ENCODE data around the gene RBP5.

Gene RBP5

GRCh38 chr12:7092229-7092985 is 36.3 kb downstream of the RBP5 start, which contains the start of gene C1R:
Gene C1R, minus strand, starts transcription at chr12:7092445. Its CDS starts 57 bp downstream, at chr12:7092388.
- no peak for TF ChIP-seq FOXM1 (IDR thresholded peaks at IDR 0.05; ENCODE audit: borderline replicate concordance, low read depth)
- peak; percentile 87 for TF ChIP-seq RAD21 (IDR thresholded peaks at IDR 0.05; ENCODE audit: low read depth)
- TF ChIP-seq, protein P1, sequence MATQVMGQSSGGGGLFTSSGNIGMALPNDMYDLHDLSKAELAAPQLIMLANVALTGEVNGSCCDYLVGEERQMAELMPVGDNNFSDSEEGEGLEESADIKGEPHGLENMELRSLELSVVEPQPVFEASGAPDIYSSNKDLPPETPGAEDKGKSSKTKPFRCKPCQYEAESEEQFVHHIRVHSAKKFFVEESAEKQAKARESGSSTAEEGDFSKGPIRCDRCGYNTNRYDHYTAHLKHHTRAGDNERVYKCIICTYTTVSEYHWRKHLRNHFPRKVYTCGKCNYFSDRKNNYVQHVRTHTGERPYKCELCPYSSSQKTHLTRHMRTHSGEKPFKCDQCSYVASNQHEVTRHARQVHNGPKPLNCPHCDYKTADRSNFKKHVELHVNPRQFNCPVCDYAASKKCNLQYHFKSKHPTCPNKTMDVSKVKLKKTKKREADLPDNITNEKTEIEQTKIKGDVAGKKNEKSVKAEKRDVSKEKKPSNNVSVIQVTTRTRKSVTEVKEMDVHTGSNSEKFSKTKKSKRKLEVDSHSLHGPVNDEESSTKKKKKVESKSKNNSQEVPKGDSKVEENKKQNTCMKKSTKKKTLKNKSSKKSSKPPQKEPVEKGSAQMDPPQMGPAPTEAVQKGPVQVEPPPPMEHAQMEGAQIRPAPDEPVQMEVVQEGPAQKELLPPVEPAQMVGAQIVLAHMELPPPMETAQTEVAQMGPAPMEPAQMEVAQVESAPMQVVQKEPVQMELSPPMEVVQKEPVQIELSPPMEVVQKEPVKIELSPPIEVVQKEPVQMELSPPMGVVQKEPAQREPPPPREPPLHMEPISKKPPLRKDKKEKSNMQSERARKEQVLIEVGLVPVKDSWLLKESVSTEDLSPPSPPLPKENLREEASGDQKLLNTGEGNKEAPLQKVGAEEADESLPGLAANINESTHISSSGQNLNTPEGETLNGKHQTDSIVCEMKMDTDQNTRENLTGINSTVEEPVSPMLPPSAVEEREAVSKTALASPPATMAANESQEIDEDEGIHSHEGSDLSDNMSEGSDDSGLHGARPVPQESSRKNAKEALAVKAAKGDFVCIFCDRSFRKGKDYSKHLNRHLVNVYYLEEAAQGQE (IDR thresholded peaks at IDR 0.05; ENCODE audit: low read depth), result no peak

DNA sequence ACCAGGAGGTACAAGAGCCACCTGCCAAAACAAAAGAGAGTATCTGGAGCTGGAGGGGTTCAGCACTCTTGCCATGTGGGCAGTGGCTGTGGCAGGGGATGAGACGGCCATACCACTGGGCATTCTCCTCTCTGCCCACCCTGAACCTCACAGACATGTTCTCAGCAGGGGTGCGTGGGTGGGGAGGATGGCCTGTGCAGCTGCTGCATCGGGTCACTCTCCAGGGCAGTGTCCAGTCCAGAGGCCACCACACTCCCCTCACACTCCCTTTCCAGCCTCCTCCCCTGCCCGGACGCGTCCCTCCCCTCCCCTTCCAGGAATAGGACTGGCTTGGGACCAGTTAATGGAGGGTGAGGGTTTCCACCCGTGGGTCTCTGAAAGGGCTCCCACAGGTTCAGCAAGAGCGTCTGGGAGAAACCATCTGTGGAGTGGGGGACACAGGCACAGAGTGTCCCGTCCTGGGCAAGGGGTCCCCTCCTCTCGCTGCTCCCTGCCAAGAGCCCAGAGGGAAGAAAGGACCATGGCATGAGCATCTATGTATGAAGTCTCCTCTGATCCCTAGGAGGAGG is 36.9 kb downstream of the RBP5 start:
- no peak for TF ChIP-seq NFIC (IDR thresholded peaks at IDR 0.05)
- TF ChIP-seq TCF12 (IDR thresholded peaks at IDR 0.05; ENCODE audit: low read depth), result no peak
- TF ChIP-seq, protein P2, sequence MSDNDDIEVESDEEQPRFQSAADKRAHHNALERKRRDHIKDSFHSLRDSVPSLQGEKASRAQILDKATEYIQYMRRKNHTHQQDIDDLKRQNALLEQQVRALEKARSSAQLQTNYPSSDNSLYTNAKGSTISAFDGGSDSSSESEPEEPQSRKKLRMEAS (IDR thresholded peaks at IDR 0.05), result no peak
- TF ChIP-seq EGR1 (IDR thresholded peaks at IDR 0.05), result no peak
- TF ChIP-seq TEAD4 (IDR thresholded peaks at IDR 0.05), result no peak
- no peak for TF ChIP-seq CREB1 (IDR thresholded peaks at IDR 0.05; ENCODE audit: low read depth)

DNA sequence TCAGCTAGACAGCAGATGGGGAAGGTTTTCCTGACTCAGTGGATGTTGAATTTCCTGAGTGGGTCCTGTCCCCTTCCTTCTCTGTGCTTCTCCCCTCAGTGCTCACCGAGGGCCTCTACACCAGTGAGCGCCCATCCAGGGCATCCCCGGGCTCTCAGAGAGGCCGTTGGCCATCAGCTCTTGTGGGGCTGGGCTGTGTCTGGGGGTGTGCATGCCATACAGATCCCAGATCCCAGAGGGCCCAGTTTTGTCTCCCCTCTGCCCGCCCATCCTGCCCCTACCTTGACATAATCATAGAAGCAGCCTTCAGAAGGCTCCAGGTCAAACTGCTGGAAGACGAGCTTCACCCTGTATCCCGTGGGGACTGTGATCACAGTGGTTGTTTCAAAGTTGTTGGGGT is 37.5 kb downstream of the RBP5 start:
- TF ChIP-seq, protein P3, sequence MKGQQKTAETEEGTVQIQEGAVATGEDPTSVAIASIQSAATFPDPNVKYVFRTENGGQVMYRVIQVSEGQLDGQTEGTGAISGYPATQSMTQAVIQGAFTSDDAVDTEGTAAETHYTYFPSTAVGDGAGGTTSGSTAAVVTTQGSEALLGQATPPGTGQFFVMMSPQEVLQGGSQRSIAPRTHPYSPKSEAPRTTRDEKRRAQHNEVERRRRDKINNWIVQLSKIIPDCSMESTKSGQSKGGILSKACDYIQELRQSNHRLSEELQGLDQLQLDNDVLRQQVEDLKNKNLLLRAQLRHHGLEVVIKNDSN (IDR thresholded peaks at IDR 0.05), result no peak
- TF ChIP-seq TEAD4 (IDR thresholded peaks at IDR 0.05) (no peak), FOXM1 (IDR thresholded peaks at IDR 0.05; ENCODE audit: borderline replicate concordance, low read depth) (no peak), YY1 (IDR thresholded peaks at IDR 0.05; ENCODE audit: low read depth) (no peak), CEBPB (IDR thresholded peaks at IDR 0.05) (no peak), ZBTB7A (IDR thresholded peaks at IDR 0.05; ENCODE audit: low read depth) (no peak), EP300 (IDR thresholded peaks at IDR 0.05; ENCODE audit: borderline replicate concordance) (no peak), RAD21 (IDR thresholded peaks at IDR 0.05; ENCODE audit: low read depth) (no peak), TAF1 (IDR thresholded peaks at IDR 0.05; ENCODE audit: low read depth) (no peak)
- TF ChIP-seq, protein P1 (IDR thresholded peaks at IDR 0.05; ENCODE audit: low read depth), result no peak
- TF ChIP-seq, protein P2 (IDR thresholded peaks at IDR 0.05), result no peak

GRCh38 chr12:7090222-7090998 is 38.3 kb downstream of the RBP5 start:
- TF ChIP-seq RAD21 (IDR thresholded peaks at IDR 0.05; ENCODE audit: low read depth) (no peak), EGR1 (IDR thresholded peaks at IDR 0.05) (no peak), YY1 (IDR thresholded peaks at IDR 0.05; ENCODE audit: low read depth) (no peak), ZBTB7A (IDR thresholded peaks at IDR 0.05; ENCODE audit: low read depth) (no peak), TAF1 (IDR thresholded peaks at IDR 0.05; ENCODE audit: low read depth) (no peak), TEAD4 (IDR thresholded peaks at IDR 0.05) (no peak), FOXM1 (IDR thresholded peaks at IDR 0.05; ENCODE audit: borderline replicate concordance, low read depth) (no peak), CEBPB (IDR thresholded peaks at IDR 0.05) (no peak), CREB1 (IDR thresholded peaks at IDR 0.05; ENCODE audit: low read depth) (no peak), NFIC (IDR thresholded peaks at IDR 0.05) (no peak), EP300 (IDR thresholded peaks at IDR 0.05; ENCODE audit: borderline replicate concordance) (no peak), TCF12 (IDR thresholded peaks at IDR 0.05; ENCODE audit: low read depth) (no peak)
- TF ChIP-seq, protein P3 (IDR thresholded peaks at IDR 0.05), result no peak
- TF ChIP-seq, protein P2 (IDR thresholded peaks at IDR 0.05), result no peak
- TF ChIP-seq, protein P1 (IDR thresholded peaks at IDR 0.05; ENCODE audit: low read depth), result no peak

Measured in Ishikawa (cell line).